Measurements from ENCODE around the gene BHLHE41. TPM values are rescaled to one million over a fixed set of nuclear protein-coding genes. Genes with fewer than 3 reads are reported as not detected.
A peak's percentile ranks its signal among the peaks of the same experiment; 100 is the strongest.

The BHLHE41 gene
- total RNA-seq, 1 experiment from 2014 or later = 81.0 TPM

DNA sequence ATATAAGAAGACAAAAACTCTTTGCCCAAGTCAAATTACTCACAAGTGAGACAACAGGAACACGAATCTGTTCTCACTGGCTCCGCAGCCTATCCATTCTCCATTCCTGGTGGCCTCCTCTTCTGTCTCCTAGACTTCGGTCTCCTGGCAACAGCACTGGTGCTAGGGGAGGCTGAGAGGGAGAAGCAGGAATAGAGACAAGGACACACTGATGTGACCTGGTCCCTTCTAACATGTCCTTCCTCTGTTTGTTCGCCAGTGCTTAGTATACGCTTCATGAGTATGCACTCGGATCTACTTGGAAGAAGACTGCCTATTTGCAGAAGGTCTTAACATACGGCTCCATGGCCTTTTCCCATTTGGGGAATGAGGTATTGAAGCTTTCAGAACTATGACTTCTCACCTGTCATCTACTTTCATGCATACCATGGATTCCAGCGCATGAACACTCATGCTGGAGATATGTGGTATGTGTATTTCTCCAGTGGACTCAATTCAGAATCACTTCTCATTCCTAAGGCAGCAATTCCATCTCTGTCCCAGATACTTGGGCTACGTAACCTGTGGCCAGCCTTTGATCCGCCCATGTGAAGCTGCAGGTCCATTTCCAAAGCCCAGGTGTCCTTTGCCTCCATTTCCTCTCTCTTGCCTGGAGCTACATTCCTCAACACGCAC lies 33.9 kb downstream of the BHLHE41 start:
- TF ChIP-seq EZH2 (IDR thresholded peaks at IDR 0.05; ENCODE audit: low read length, unreplicated experiment) = no peak
- TF ChIP-seq, protein P1, sequence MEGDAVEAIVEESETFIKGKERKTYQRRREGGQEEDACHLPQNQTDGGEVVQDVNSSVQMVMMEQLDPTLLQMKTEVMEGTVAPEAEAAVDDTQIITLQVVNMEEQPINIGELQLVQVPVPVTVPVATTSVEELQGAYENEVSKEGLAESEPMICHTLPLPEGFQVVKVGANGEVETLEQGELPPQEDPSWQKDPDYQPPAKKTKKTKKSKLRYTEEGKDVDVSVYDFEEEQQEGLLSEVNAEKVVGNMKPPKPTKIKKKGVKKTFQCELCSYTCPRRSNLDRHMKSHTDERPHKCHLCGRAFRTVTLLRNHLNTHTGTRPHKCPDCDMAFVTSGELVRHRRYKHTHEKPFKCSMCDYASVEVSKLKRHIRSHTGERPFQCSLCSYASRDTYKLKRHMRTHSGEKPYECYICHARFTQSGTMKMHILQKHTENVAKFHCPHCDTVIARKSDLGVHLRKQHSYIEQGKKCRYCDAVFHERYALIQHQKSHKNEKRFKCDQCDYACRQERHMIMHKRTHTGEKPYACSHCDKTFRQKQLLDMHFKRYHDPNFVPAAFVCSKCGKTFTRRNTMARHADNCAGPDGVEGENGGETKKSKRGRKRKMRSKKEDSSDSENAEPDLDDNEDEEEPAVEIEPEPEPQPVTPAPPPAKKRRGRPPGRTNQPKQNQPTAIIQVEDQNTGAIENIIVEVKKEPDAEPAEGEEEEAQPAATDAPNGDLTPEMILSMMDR (conservative IDR thresholded peaks at IDR 0.05; ENCODE audit: low read depth, low read length) = no peak
- TF ChIP-seq EZH2phosphoT487 (IDR thresholded peaks at IDR 0.05; ENCODE audit: borderline replicate concordance, low read length) = no peak
- no peaks in the 10 kb centered on the region for H3K9me2 ChIP-seq (replicated peaks; ENCODE audit: low read length)
- 0 out of 2 replicates have a peak overlapping the region, but pooled peaks have one; percentile 1 for H3K27ac ChIP-seq (ENCODE audit: low read length)
- H3K27me3 ChIP-seq (ENCODE audit: low read length) = no peaks in the 10 kb centered on the region
- no TSS peak for BruUV-seq (replicated peaks)
- CTCF ChIA-PET = interaction anchor here (0.5 to 1.6 kb wide), 5 partner anchors 35 to 523 kb away, joined by 3 to 8 read pairs (median 4); partner anchors contain the start of gene RASSF8
- H3K4me2 ChIP-seq (ENCODE audit: low read length) = peak overlapping the region; percentile 22
- ATAC-seq (peak; percentile 91), DNase-seq (peak; percentile 98)
- no peaks in the 10 kb centered on the region for H3K79me2 ChIP-seq (ENCODE audit: low read length)
- POLR2A ChIA-PET (ENCODE audit: unreplicated experiment) = interaction anchor here (0.6 kb wide), 2 partner anchors 34 to 93 kb away, joined by 3 to 17 read pairs; partner anchors contain the start of gene BHLHE41
- H4K20me1 ChIP-seq (ENCODE audit: low read length) = no peaks in the 10 kb centered on the region
- no peaks in the 10 kb centered on the region for H3K9me3 ChIP-seq (ENCODE audit: low read length)
- H2AFZ ChIP-seq (ENCODE audit: low read length) = 0 out of 2 replicates have a peak overlapping the region, but pooled peaks have one; percentile 4
- peaks cover 27% of the 10 kb centered on the region for H3K4me1 ChIP-seq (ENCODE audit: insufficient read depth, low read length)
- no peaks in the 10 kb centered on the region for H3K36me3 ChIP-seq (ENCODE audit: low read depth, low read length)
- intact Hi-C loops (cut with micrococcal nuclease) = loop anchor here (5.0 kb wide), 1 partner anchor 129 kb away; no protein-coding TSS in a partner anchor
- no peaks in the 10 kb centered on the region for H3F3A ChIP-seq (ENCODE audit: low read length, unreplicated experiment)
- no peak overlapping the region for H3K9ac ChIP-seq (ENCODE audit: low read length)
- H3K4me3 ChIP-seq (ENCODE audit: low read length) = no peak overlapping the region

DNA sequence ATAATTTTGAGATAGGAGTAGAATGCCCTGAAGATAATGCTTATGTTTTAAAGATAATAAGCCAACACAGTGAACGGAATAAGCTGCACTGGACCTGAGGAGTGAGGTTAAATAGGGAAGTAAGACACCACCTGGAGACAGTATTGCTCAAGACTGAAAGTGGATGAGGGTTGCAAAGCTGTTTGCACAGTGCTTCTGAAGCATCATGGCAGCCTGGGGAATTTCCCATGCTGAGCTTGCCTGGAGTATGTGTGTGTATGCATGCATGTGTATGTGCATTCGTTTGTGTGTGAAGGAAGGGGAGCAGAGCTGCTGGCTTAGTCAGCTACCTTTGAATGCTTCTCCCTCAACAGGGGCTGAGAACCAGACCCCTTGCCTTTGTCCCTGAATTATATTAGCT lies 35.8 kb downstream of the BHLHE41 start:
- ATAC-seq (no peak), DNase-seq (peak; percentile 23)
- H3K4me3 ChIP-seq (ENCODE audit: low read length) = no peak overlapping the region
- POLR2A ChIA-PET (ENCODE audit: unreplicated experiment) = no interaction called here
- no peaks in the 10 kb centered on the region for H3K9me2 ChIP-seq (replicated peaks; ENCODE audit: low read length)
- H3K79me2 ChIP-seq (ENCODE audit: low read length) = no peaks in the 10 kb centered on the region
- H3K4me1 ChIP-seq (ENCODE audit: insufficient read depth, low read length) = peaks cover 27% of the 10 kb centered on the region
- H3K9me3 ChIP-seq (ENCODE audit: low read length) = no peaks in the 10 kb centered on the region
- no peak overlapping the region for H3K9ac ChIP-seq (ENCODE audit: low read length)
- H3K36me3 ChIP-seq (ENCODE audit: low read depth, low read length) = no peaks in the 10 kb centered on the region
- TF ChIP-seq EZH2phosphoT487 (IDR thresholded peaks at IDR 0.05; ENCODE audit: borderline replicate concordance, low read length) (no peak), EZH2 (IDR thresholded peaks at IDR 0.05; ENCODE audit: low read length, unreplicated experiment) (no peak)
- CTCF ChIA-PET = no interaction called here
- no peak overlapping the region for H3K27ac ChIP-seq (ENCODE audit: low read length)
- no peak overlapping the region for H3K4me2 ChIP-seq (ENCODE audit: low read length)
- H2AFZ ChIP-seq (ENCODE audit: low read length) = no peak overlapping the region
- no peaks in the 10 kb centered on the region for H4K20me1 ChIP-seq (ENCODE audit: low read length)
- H3K27me3 ChIP-seq (ENCODE audit: low read length) = no peaks in the 10 kb centered on the region
- no peaks in the 10 kb centered on the region for H3F3A ChIP-seq (ENCODE audit: low read length, unreplicated experiment)
- intact Hi-C loops (cut with micrococcal nuclease) = no loop called here
- no TSS peak for BruUV-seq (replicated peaks)

DNA sequence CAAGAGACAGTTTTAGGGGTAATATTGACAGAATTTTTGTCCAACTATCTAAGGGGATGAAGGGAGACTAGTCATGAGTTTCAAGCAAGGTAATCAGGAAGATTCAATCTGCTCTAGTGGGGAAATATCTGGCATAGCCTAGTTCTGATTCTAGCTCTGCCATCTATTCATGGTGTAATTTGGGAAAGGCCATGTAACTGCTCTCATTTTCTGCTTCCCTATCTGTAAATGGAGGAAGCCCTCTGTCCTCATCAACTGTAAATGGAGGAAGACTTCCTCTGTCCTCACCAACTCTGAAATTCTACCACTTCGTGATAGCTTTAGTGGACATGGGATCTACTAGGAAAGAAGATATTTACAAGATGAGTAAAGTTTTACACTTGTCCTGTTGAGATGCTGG lies 37.9 kb downstream of the BHLHE41 start:
- H3K27ac ChIP-seq (ENCODE audit: low read length) = no peak overlapping the region
- H3K9ac ChIP-seq (ENCODE audit: low read length) = no peak overlapping the region
- CTCF ChIA-PET = no interaction called here
- no peaks in the 10 kb centered on the region for H4K20me1 ChIP-seq (ENCODE audit: low read length)
- H3K36me3 ChIP-seq (ENCODE audit: low read depth, low read length) = no peaks in the 10 kb centered on the region
- H3K4me1 ChIP-seq (ENCODE audit: insufficient read depth, low read length) = peaks cover 16% of the 10 kb centered on the region
- no peaks in the 10 kb centered on the region for H3K9me3 ChIP-seq (ENCODE audit: low read length)
- H2AFZ ChIP-seq (ENCODE audit: low read length) = no peak overlapping the region
- no peak overlapping the region for H3K4me3 ChIP-seq (ENCODE audit: low read length)
- TF ChIP-seq EZH2phosphoT487 (IDR thresholded peaks at IDR 0.05; ENCODE audit: borderline replicate concordance, low read length) (no peak), EZH2 (IDR thresholded peaks at IDR 0.05; ENCODE audit: low read length, unreplicated experiment) (no peak)
- TF ChIP-seq, protein P1 (conservative IDR thresholded peaks at IDR 0.05; ENCODE audit: low read depth, low read length) = no peak
- no TSS peak for BruUV-seq (replicated peaks)
- no peak for ATAC-seq
- DNase-seq = no peak
- intact Hi-C loops (cut with micrococcal nuclease) = no loop called here
- H3K9me2 ChIP-seq (replicated peaks; ENCODE audit: low read length) = no peaks in the 10 kb centered on the region
- POLR2A ChIA-PET (ENCODE audit: unreplicated experiment) = no interaction called here
- no peaks in the 10 kb centered on the region for H3F3A ChIP-seq (ENCODE audit: low read length, unreplicated experiment)
- no peak overlapping the region for H3K4me2 ChIP-seq (ENCODE audit: low read length)
- no peaks in the 10 kb centered on the region for H3K27me3 ChIP-seq (ENCODE audit: low read length)
- H3K79me2 ChIP-seq (ENCODE audit: low read length) = no peaks in the 10 kb centered on the region

Measured in PC-3 (cell line).